AG20443 (cell line): ENCODE results near the gene RNU2-63P.
"Not testable (repeated sequence)": the region's sequence is repeated elsewhere in the genome, so short reads cannot be mapped to it uniquely, and the experiment has no call there.

Experiments used
- DNase-seq: peaks from one replicate; pipeline ENCODE4 v3.0.0; 2012; ENCODE audit warnings: low spot score, mixed read lengths

The RNU2-63P gene

GRCh38 chr2:88028931-88029330 lies 12.6 kb upstream of the RNU2-63P start:
- no peak for DNase-seq

GRCh38 chr2:88027697-88028389 lies 11.5 kb upstream of the RNU2-63P start:
- no peak for DNase-seq

DNA sequence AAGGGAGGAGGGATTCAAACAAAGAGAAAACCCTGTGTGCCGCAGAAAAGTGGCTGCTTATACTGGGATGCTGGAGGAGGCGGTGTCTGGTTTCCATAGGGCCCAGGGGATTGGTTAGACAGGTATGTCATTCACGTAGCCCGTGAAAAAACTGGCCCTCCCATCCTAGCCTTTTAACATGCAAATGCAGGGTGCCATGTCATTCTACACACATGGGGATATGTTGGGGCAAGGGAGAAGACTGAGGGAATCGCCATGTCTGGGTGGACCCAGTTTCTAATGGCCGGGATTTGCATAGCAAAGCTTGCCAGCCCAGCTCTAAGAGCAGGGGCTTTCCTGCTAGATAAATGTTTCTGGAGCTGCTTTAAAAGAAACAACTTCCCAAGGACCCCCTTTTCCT lies 8.2 kb upstream of the RNU2-63P start:
- no peak for DNase-seq

- no peak for DNase-seq
These were observed 6.2 kb upstream of the RNU2-63P start for GRCh38 chr2:88022669-88022921.

DNA sequence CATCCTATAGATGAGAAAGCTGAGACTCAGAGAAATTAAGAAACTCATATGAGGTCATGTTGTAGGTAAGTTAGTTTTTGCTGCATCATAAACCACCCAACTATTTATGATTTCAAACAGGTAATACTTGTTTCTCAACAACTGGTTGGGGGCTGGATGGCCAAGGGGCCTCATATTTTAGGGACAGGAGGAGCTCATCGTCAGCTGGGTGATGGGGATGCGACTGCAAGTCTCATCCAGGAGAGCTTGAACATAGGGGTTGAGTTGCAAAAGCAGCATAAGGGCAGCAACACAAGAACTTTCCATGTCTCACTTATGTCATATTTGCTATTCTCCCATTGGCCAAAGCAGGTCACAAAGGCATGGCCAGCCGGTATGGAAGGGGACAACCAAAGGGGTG lies 3.6 kb upstream of the RNU2-63P start:
- DNase-seq: no peak

DNA sequence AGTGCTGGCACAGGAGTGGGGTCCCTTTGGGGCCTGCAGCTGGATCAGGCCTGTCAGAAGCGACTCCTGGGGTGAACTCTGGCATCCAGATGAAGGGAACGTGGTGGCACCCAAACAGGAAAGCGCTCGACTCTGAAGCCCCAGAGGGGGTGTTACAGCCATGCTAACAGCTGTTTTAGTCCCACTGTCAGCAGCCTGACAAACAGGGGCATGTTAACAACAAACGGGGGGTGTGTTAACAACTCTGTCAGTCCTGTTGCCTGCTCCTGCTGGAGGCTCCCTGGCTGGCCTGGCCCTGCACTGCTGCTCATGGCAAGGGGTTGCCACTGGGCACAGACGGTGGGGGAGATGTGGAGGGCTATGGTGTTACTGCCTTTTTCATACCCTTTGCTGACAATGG lies 2.6 kb upstream of the RNU2-63P start:
- DNase-seq: no peak

DNA sequence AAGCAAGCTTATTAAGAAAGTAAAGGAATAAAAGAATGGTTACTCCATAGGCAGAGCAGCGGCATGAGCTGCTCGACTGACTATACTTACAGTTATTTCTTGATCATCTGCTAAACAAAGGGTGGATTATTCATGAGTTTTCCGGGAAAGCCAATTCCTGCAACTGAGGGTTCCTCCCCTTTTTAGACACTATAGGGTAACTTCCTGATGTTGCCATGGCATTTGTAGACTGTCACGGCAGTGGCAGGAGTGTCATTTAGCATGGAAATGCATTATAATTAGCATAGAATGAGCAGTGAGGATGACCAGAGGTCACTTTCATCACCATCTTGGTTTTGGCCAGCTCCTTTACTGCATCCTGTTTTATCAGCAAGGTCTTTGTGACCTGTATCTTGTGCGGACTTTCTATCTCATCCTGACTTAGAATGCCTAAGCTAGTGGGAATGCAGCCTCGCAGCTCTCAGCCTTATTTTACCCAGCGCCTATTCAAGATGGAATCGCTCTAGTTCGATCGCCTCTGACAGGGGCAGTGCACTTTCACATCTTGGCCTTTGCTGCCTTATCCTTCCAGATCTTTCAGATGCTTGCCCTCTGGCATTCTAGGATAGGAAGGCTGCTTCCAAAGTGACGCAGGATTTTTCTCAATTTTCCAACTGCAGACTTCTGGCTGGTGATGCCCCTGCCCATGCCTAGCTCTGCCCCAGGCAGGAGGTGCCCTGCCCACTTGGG lies 1.9 kb upstream of the RNU2-63P start:
- DNase-seq: not testable (repeated sequence)

GRCh38 chr2:88017780-88018038 lies 1.4 kb upstream of the RNU2-63P start:
- DNase-seq: not testable (repeated sequence)

GRCh38 chr2:88016960-88017779 lies 823 bp upstream of the RNU2-63P start:
- no peak for DNase-seq

DNA sequence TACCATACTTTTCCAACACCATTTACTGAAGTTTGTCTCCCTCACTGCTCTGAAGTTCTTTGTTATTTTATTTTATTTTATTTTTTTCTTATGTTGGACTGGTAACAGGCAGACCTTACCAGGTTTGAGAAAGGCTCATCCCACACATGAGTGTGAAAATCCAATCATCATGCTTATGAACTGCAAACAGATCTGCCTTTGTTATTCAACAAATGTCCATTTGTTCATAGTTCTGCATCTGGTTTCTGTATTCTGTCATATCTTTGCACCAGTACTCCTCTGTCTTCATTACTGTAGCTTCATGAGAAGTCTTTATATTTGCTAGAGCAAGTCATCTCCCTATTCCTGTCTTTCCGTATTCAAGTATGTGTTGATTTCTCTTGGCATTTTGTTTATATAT lies 5.3 kb downstream of the RNU2-63P start:
- no peak for DNase-seq

DNA sequence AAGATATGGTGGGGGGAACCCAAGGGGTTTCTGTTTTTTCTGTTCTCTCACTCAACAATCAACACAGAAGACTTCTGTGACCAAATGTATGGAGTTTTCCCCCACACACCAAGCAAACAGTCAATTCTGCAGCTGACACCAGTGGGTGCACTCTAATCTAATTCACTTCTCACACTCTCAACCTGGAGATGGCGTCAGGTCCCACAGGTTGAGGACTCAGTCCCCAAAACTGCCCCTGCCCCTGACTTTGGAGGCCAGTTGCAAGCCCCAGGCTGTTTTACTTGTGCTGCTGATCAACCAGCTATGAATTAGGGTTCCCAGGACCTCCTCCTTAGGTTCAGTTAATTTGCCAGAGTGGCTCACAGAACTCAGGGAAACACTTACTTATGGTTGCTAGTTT lies 6.2 kb downstream of the RNU2-63P start:
- no peak for DNase-seq

GRCh38 chr2:88006912-88007439 lies 9.4 kb downstream of the RNU2-63P start:
- no peak for DNase-seq

GRCh38 chr2:88005776-88006175 lies 10.6 kb downstream of the RNU2-63P start:
- no peak for DNase-seq

DNA sequence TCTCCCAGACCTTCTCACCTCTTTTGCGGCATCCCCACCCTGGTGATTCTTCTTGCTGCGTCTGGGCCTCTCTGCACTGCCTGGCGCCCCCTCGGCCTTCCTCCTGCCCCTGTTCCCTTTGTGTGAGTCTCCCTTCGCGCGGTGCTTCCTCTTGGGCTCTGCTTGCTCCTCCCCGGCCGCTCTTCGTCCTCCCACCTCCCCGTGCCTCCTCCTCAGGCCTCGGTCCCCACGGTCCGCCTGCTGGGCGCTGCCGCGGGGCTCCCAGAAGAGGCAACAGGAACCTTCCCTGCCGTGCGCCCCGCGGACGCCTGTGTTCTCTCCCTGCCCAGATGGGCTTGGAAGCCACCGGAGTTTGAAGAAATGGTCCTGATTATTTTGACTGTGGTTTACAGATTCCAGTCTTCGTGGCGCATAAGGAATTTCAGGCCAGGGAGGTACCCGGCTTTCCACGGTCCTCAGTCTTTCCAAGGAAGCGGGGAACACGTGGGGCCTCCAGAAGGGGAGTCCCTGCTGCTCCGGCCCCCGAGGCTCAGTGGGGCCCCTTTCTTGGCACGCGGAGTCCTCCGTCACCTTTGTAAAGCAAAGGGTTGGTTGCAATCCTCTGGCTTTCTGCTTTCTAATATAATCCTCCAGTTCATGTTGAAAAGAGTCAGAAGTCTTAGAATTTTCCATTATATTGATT lies 13.1 kb downstream of the RNU2-63P start:
- DNase-seq: no peak

- no peak for DNase-seq
These were observed 14.0 kb downstream of the RNU2-63P start for GRCh38 chr2:88002359-88002707.

- not testable (repeated sequence) for DNase-seq
These were observed 15.9 kb downstream of the RNU2-63P start for GRCh38 chr2:88000474-88000873.

- no peak for DNase-seq
These were observed 19.8 kb downstream of the RNU2-63P start for GRCh38 chr2:87996570-87996969.

- DNase-seq: no peak
These were observed 20.6 kb downstream of the RNU2-63P start for GRCh38 chr2:87995756-87996155.

- not testable (repeated sequence) for DNase-seq
These were observed 22.0 kb downstream of the RNU2-63P start for GRCh38 chr2:87994304-87994850.

DNA sequence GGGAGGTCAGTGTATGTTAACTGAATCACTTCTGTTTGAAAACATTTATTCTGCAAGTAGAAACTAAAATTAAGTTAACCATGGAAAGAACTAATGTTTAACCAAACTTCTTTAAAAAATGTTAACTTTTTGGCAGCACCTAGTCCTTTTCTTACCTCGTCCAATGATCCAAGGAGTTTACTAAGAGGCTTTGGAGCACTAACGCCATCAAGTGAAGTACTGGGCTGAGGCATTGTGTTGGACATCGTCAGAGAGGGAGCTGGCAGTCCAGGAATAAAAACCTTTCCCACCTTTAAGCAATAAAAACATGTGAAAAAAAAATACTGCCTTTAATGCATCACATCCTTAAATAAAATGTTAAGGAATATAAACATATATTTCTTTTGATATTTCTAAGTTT lies 23.8 kb downstream of the RNU2-63P start:
- DNase-seq: not testable (repeated sequence)

- not testable (repeated sequence) for DNase-seq
These were observed 28.9 kb downstream of the RNU2-63P start for GRCh38 chr2:87987473-87987872.

GRCh38 chr2:87985902-87986301 lies 30.4 kb downstream of the RNU2-63P start:
- DNase-seq: not testable (repeated sequence)
